ENCODE measurements around the gene PPP1R1C.

Gene PPP1R1C

GRCh38 chr2:181972431-181973170 lies 13.1 kb upstream of the PPP1R1C start:
- DNase-seq: no peak

- no peak for DNase-seq
Observed at GRCh38 chr2:181973171-181973783, 12.4 kb upstream of the PPP1R1C start.

- no peak for DNase-seq
Observed at GRCh38 chr2:181977661-181978350, 7.8 kb upstream of the PPP1R1C start.

GRCh38 chr2:181978351-181979150 lies 7.1 kb upstream of the PPP1R1C start:
- DNase-seq: no peak

GRCh38 chr2:181984060-181984459 lies 1.6 kb upstream of the PPP1R1C start:
- DNase-seq: no peak

- DNase-seq: peak in 1 of 14 donors; percentile 88
Observed at GRCh38 chr2:181984814-181985631, 630 bp upstream of the PPP1R1C start.

GRCh38 chr2:181988154-181988924 lies 2.7 kb downstream of the PPP1R1C start:
- peak in 1 of 14 donors; percentile 39 for DNase-seq

GRCh38 chr2:181989099-181989498 lies 3.4 kb downstream of the PPP1R1C start:
- no peak for DNase-seq

- DNase-seq: no peak
Observed at GRCh38 chr2:181991171-181991885, 5.7 kb downstream of the PPP1R1C start.

- DNase-seq: no peak
Observed at GRCh38 chr2:181992776-181993175, 7.1 kb downstream of the PPP1R1C start.

- DNase-seq: no peak
Observed at GRCh38 chr2:181995289-181995688, 9.6 kb downstream of the PPP1R1C start.

- DNase-seq: no peak
Observed at GRCh38 chr2:181998041-181998835, 12.6 kb downstream of the PPP1R1C start.

- no peak for DNase-seq
Observed at GRCh38 chr2:181998891-181999654, 13.4 kb downstream of the PPP1R1C start.

GRCh38 chr2:181999911-182000310 lies 14.3 kb downstream of the PPP1R1C start:
- DNase-seq: no peak

- DNase-seq: no peak
Observed at GRCh38 chr2:182004945-182005520, 19.4 kb downstream of the PPP1R1C start.

- DNase-seq: no peak
Observed at GRCh38 chr2:182006595-182007341, 21.1 kb downstream of the PPP1R1C start.

- no peak for DNase-seq
Observed at GRCh38 chr2:182014284-182014683, 28.6 kb downstream of the PPP1R1C start.
